Motor neuron (in vitro differentiated cells): ENCODE data around the gene ASCL2. TPM values are rescaled to one million over a fixed set of nuclear protein-coding genes. Genes with fewer than 3 reads are reported as not detected.
"Not testable (repeated sequence)": the region's sequence is repeated elsewhere in the genome, so short reads cannot be mapped to it uniquely, and the experiment has no call there.

ENCODE experiments used
- ATAC-seq, 8 experiments: fragments of 200-7000 bp; cut with Tn5 transposase; replicated peaks in 6 of 8; 2 replicates each; pipeline ENCODE4 v1.8.0; 2021; ENCODE audit warnings: mild to moderate bottlenecking in 8 of 8, moderate library complexity in 8 of 8
- H3K27ac ChIP-seq, 2 donors: fragments of 250-450 bp; sonication (Bioruptor Pico); 2 replicates each; pipeline ENCODE4 v1.9.0; 2021; ENCODE audit warnings: antibody characterized with exemption in 2 of 2, mild to moderate bottlenecking in 2 of 2, moderate library complexity in 1 of 2
- H3K4me1 ChIP-seq, 2 donors: fragments of 250-450 bp; sonication (Bioruptor Pico); replicated peaks in 1 of 2; 2 replicates each; pipeline ENCODE4 v1.6.1; 2021; ENCODE audit warnings: antibody characterized with exemption in 2 of 2, mild to moderate bottlenecking in 2 of 2, moderate library complexity in 1 of 2
- H3K4me3 ChIP-seq, 5 donors: fragments of 250-450 bp; sonication (Bioruptor Pico); 2 replicates each; pipeline ENCODE4 v1.9.0; 2021; ENCODE audit warnings: antibody characterized with exemption in 5 of 5, mild to moderate bottlenecking in 5 of 5, moderate library complexity in 4 of 5
- WGBS, 10 experiments: fragments of 450-650 bp; shearing (Covaris generic); methylation state at CpG; one replicate each; pipeline ENCODE4 v1.0.0; 2022; 5-methylcytosine and 5-hydroxymethylcytosine counted together
- in situ Hi-C, 9 experiments: fragments of 400-800 bp; cut with MboI; loops; one replicate each; pipeline ENCODE4 v1.15.0; 2021; ENCODE audit warnings: low sequenced_read_pairs in 9 of 9, low pct_unique_long_range_greater_than_20kb in 2 of 9; ENCODE audit not compliant: unreplicated experiment in 9 of 9
- total RNA-seq, 8 experiments: library from RNA; unstranded; fragments of 300-600 nt; gene quantifications; 2 replicates each; pipeline versions ENCODE4 v1.2.3 to v1.2.4, GENCODE V29; 2022

ASCL2 gene
- total RNA-seq, 8 experiments from 2014 or later = 0.11 to 0.76 (median 0.45) TPM; not detected in 3

DNA sequence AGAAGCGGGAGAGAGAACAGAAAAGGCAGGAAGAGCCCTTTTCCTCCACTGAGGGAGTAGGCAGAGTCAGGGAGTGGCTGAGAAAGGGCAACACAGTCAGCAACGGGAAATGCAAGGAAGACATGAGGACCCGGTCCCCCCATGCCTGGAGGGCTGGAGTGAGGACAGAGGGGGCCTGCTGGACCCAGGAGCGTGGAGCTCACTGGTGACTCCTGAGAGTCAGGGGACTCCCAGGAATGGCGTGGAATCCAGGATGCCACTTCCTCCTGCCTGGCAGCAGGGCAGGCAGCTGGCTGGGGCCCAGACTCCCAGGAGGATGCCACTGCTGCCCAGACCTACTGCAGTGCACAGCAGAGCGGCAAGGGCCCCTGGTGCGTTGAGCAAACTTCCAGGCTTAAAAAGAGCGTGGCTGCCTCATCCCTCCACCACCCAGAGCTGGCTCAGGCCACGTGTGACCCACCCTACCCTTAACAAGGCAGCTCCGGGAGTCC, 20.0 kb upstream of the ASCL2 start:
- H3K4me1 ChIP-seq = no peaks in the 10 kb centered on the region
- H3K27ac ChIP-seq = no peak overlapping the region
- WGBS, 10 experiments = 0 to 100% (median 17%) methylated on average over 1 to 3 of the region's 10 CpGs; no CpG with 5 or more reads in 4 of the 10 experiments
- peak in 3 of 8 experiments; percentile 43 to 69 (median 48) for ATAC-seq
- in situ Hi-C loops = loop anchor here in 1 of 9 experiments (10.0 kb wide), 1 partner anchor 86 kb away; no protein-coding TSS in a partner anchor
- no peak overlapping the region for H3K4me3 ChIP-seq

DNA sequence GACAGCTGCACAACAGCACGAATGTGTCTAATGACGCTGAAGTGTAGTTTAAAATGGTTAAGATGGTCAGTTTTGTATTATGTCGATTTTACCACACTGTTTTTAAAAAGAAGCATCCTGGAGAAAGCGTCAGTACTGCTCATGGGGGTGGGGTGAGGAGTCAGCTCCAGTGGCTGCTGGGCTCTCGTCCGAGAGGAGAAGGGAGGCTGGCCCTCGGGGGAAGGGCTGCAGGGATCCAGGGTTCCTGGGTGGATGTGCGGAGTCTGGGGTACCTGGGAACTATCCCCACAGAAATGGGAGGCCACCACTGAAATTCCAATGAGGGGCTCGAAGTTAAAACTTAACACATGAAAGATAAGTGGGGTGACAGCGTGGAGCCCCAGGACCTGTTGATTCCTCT, 19.5 kb upstream of the ASCL2 start:
- no peak overlapping the region for H3K4me3 ChIP-seq
- ATAC-seq = no peak
- H3K27ac ChIP-seq = no peak overlapping the region
- H3K4me1 ChIP-seq = no peaks in the 10 kb centered on the region
- 24 to 80% (median 58%) methylated on average over 1 to 7 of the region's 10 CpGs; no CpG with 5 or more reads in 2 of the 10 experiments for WGBS, 10 experiments
- in situ Hi-C loops = loop anchor here in 1 of 9 experiments (10.0 kb wide), 1 partner anchor 85 kb away; no protein-coding TSS in a partner anchor

DNA sequence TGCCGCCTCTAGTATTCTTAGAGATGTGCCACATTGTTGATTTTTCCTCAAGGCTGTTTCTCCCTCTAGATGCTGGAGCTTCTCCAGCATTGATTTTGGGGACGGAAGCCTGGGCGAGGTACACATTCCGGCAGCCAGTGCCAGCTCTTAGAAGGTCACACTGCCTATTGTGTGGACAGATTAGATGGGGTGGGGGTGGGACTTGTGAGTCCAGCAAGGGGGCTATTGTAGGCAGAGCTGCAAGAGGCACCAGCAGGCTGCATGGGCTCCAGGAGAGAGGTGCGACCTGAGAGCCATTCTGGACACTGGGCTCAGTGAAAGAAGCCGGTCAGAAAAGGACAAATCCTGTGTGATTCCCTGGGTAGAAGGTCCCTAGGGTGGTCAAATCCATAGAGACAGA, 19.0 kb upstream of the ASCL2 start:
- H3K27ac ChIP-seq = no peak overlapping the region
- in situ Hi-C loops = no loop called here
- H3K4me1 ChIP-seq = no peaks in the 10 kb centered on the region
- no peak overlapping the region for H3K4me3 ChIP-seq
- ATAC-seq = no peak
- 80 to 83% methylated on average over 1 to 2 of the region's 6 CpGs; no CpG with 5 or more reads in 8 of the 10 experiments for WGBS, 10 experiments

DNA sequence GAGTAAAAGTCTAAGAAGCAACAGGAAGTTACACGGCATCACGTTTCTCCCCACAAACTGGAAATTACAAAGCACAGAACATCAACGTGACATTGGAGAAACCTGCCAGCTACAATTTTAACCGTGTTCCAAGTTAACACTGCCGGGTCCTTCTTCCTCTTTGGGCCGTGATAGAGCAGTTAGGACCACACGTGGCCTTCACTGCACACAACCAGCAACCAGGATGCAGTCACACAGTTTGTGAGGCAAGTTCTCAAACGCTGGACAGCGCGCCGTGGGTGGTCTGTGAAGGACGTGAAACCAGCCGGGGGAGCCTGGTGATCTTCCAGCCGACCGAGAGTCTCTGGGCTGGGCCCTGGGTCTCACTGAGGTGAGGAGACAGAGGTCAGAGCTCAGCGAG, 16.7 kb upstream of the ASCL2 start:
- Histone ChIP-seq H3K4me1 (no peaks in the 10 kb centered on the region), H3K27ac (no peak overlapping the region), H3K4me3 (no peak overlapping the region)
- in situ Hi-C loops = no loop called here
- 7 to 80% (median 40%) methylated on average over 2 to 13 of the region's 16 CpGs; no CpG with 5 or more reads in 1 of the 10 experiments for WGBS, 10 experiments
- no peak for ATAC-seq

DNA sequence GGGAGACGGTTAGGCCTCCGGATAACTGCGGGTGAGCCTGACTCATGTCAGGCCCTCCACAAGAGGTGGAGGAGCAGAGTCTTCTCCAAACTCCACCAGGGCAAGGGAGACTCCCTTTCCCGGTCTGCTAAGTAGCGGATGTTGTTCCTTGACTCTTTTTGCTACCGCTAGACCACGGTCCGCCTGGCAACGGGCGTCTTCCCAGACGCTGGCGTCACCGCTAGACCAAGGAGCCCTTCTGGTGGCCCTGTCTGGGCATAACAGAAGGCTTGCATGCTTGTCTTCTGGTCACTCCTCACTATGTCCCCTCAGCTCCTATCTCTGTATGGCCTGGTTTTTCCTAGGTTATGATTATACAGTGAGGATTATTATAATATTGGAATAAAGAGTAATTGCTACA, 16.0 kb upstream of the ASCL2 start:
- H3K4me3 ChIP-seq, in situ Hi-C loops, ATAC-seq, H3K4me1 ChIP-seq, H3K27ac ChIP-seq: not testable (repeated sequence)
- 100% methylated on average over 3 of the region's 13 CpGs; no CpG with 5 or more reads in 9 of the 10 experiments for WGBS, 10 experiments

DNA sequence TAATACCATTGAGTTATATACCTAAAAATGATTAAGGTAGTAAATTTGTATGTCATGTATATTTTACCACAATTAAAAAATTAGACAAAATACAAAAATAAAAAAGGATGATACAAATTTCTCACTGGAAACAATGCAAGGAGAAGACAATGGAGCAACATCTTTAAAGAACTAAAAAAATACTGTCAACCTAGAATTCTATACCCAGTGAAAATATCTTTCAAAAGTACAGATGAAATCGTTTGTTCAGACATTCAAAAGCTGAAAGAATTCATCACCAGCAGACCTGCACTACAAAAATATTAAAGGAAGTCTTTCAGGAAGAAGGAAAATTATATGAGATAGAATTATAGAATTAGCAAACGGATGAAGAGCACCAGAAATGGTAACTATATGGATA, 9.8 kb upstream of the ASCL2 start:
- WGBS, 10 experiments = 0 to 64% (median 32%) methylated on average over 2 of the region's 2 CpGs
- in situ Hi-C loops = no loop called here
- no peak overlapping the region for H3K27ac ChIP-seq

DNA sequence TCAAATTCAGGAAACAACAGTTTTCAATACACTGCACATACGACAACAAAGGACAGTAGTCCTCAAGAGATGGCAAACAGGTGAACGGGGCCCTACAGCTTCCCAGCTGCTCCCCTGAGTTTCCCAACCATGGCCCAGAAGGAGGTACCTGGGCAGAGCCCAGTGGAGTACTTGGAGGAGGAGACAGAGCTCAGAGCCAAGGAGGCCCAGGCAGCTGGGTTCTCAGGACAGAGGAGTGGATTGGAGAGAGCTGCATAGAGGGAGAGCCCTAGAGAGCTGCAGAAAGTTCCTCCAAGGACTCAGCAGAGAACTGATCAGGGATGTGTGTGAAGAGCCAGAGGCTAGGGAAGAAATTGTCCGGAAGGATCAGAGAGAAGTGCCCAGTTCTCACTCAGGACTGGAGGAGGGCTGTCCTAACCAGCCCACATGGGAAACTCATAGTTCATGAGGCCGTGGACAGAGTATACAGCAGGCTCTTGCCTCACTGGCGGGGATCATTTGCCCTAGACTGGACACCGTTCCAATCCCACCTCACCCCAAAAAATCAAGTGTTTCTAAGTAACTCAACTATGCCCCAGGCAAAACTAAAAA, 7.6 kb upstream of the ASCL2 start:
- in situ Hi-C loops = no loop called here
- 26 to 83% (median 63%) methylated on average over 2 to 6 of the region's 6 CpGs for WGBS, 10 experiments
- no peaks in the 10 kb centered on the region for H3K4me1 ChIP-seq
- no peak for ATAC-seq
- H3K4me3 ChIP-seq = no peak overlapping the region
- H3K27ac ChIP-seq = no peak overlapping the region

More for the DNA sequence above, 9.8 kb upstream of the ASCL2 start:
- ATAC-seq = no peak
- no peak overlapping the region for H3K4me3 ChIP-seq
- no peaks in the 10 kb centered on the region for H3K4me1 ChIP-seq

DNA sequence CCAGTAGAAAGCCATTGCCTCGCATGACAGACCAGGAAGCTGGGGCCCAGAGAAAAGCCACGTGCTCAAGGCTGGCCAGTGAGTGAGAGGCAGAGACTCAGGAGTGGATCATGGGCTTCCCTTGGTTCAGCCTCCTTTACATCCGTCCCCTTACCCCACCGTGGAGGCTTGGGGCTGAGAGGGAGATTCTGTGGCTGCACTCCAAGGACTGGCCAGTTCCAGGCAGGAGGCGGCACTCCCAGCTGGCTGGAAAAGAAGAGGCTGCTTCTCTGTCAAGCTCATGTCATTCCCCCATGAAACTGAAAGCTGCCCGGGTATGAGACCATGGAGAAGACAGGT, 6.6 kb upstream of the ASCL2 start:
- Histone ChIP-seq H3K4me1 (no peaks in the 10 kb centered on the region), H3K4me3 (no peak overlapping the region), H3K27ac (no peak overlapping the region)
- ATAC-seq = peak in 3 of 8 experiments; percentile 27 to 52 (median 50)
- WGBS, 10 experiments = 30 to 90% (median 57%) methylated on average over 1 to 6 of the region's 6 CpGs; no CpG with 5 or more reads in 1 of the 10 experiments
- in situ Hi-C loops = no loop called here

DNA sequence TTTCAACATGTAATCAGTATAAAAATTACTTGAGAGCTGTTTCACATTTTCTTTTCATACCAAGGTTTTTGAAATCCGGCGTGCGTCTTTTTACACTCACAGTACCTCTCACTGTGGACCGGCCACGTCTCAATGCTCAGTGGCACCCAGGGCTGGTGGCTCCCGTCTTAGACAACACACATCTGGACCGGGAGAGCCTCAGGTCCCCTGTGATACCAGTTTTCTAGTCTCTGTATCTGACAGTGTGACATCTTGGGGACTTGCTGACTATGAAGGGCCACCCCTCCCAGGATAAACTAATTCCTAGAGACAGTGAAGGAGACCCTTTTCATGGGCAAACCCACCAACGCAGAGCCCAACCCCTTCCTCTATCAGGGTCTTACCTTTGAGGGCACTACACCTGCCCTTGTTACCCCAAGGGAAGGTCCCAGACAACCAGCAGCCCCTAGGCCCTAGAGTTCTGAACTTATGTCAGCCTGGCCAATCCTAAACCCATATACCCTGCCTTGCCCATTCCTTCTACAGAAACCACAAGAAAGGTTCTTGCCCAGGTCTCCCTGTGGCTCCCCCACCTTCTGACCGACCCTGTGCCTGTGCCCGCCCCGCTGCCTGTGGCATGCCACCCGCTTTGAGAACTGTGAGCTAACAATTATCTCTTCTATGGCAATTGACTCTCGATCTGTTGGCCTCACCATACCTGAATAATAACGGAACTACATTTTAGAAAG, 6.1 kb upstream of the ASCL2 start:
- Histone ChIP-seq H3K27ac (no peak overlapping the region), H3K4me3 (no peak overlapping the region), H3K4me1 (no peaks in the 10 kb centered on the region)
- no peak for ATAC-seq
- in situ Hi-C loops = no loop called here
- 60 to 91% (median 76%) methylated on average over 1 to 6 of the region's 14 CpGs; no CpG with 5 or more reads in 4 of the 10 experiments for WGBS, 10 experiments

DNA sequence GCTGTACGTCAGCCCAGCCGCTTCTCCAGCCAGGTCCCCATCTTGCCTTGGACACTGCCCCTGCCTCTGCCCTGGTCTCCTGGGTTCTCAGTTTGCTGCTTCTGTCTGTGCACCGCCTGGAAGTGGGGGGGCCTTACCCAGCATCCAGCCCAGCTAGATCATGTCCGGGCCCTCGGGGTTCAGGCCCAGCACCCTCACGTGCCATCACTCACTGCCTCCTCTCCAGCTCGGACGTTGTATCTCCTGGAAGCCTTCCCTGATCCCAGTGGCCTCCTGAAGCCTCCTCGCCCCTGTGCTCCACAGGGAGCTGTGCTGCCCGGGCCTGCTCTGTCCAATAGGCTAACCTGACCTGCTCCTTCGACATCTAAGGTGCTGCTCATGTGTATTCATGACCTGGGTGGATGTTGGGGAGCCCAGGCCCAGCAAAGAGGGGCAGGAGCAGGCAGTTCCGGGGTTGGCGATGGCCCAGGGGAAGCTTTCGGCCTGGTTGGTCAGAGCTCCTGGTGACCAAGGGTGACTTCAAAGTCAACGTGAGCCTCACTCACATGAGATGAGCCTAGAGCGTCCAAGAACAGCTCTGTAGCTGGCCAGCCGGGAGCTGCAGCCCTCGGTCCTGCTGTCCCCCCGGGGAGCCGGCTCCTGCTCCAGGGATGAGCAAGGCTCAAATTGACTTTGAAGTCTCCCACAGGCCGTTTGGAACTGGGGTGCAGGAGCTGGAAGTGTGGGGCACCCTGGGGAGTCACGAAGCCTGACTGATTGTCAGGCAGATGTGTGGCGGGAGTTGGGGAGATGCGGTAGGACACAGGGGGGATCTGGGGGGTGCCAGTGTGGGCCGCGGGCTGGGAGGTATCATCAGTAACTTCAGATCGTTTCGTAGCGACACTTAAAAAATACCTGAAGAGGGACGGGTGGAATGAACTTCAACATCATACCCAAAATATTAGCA, 5.2 kb upstream of the ASCL2 start:
- in situ Hi-C loops = no loop called here
- ATAC-seq = no peak
- WGBS, 10 experiments = 0 to 86% (median 83%) methylated on average over 1 to 9 of the region's 30 CpGs; no CpG with 5 or more reads in 4 of the 10 experiments
- Histone ChIP-seq H3K4me1 (no peaks in the 10 kb centered on the region), H3K4me3 (no peak overlapping the region), H3K27ac (no peak overlapping the region)

DNA sequence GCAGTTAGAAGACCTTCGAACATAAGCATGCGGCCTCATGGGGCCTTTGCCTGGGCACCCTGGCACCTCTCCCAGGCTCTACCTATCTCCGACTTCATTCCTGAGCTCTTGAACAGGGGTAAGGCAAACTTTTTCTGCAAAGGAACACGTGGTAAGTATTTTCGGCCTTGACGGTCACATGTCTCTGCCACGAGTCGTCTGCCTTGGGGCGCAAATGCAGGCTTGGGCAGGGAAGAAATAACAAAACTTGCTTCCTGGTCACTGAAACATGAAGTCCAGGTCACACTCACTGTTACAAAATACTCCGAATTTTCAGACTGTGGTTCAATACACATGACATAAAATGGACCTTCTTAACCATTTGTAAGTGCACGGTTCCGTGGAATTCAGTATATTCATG, 3.4 kb upstream of the ASCL2 start:
- Histone ChIP-seq H3K27ac (no peak overlapping the region), H3K4me3 (no peak overlapping the region), H3K4me1 (no peaks in the 10 kb centered on the region)
- in situ Hi-C loops = no loop called here
- WGBS, 10 experiments = 42 to 85% (median 64%) methylated on average over 3 to 10 of the region's 12 CpGs; no CpG with 5 or more reads in 4 of the 10 experiments
- no peak for ATAC-seq

DNA sequence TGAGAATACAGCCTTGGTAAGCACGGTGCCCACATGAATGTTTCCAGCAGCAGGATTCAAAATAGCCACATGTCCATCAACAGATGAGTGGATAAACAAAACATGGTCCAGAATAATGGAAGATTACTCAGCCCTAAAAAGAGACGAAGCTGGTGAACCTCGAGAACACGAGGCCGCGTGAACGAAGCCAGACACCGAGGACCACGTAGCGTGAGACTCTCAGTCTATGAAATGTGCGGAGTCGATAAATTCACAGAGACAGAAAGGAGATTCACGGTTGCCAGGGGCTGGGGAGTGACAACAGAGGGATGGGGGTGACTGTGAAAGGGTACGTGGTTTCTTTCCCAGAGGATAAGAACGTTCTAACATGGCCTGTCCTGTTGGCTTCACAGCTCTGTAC, 2.9 kb upstream of the ASCL2 start:
- 69 to 88% (median 82%) methylated on average over 3 to 15 of the region's 15 CpGs; no CpG with 5 or more reads in 5 of the 10 experiments for WGBS, 10 experiments
- no peak for ATAC-seq
- Histone ChIP-seq H3K4me1 (no peaks in the 10 kb centered on the region), H3K4me3 (no peak overlapping the region), H3K27ac (no peak overlapping the region)
- in situ Hi-C loops = no loop called here

DNA sequence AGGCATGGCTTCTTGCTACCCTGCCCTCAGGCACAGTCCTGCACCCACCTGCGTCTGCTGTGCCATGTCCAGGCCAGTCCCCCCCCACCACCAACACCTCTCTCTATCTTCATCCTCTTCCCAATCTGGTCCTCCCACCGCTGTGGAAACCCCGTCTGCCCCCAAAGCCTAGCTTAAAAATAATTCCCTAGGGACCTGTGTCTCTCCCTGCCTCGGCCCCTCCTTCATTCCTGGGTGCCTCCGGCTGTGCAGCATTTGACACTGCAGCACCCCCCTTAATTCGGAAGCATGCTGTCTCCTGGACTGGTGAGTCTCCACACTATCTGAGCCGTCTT, 2.5 kb upstream of the ASCL2 start:
- WGBS, 10 experiments = 69 to 83% (median 75%) methylated on average over 1 to 6 of the region's 7 CpGs; no CpG with 5 or more reads in 6 of the 10 experiments
- ATAC-seq = no peak
- in situ Hi-C loops = no loop called here
- Histone ChIP-seq H3K27ac (no peak overlapping the region), H3K4me1 (no peaks in the 10 kb centered on the region), H3K4me3 (no peak overlapping the region)
